Kasumi-1 (cell line): ENCODE measurements around the gene CYTH3.

Experiments used
- DNase-seq, 2 experiments: peaks; one replicate each; lab custom pipeline; 2025; lab: John Stamatoyannopoulos, UW

CYTH3 gene

DNA sequence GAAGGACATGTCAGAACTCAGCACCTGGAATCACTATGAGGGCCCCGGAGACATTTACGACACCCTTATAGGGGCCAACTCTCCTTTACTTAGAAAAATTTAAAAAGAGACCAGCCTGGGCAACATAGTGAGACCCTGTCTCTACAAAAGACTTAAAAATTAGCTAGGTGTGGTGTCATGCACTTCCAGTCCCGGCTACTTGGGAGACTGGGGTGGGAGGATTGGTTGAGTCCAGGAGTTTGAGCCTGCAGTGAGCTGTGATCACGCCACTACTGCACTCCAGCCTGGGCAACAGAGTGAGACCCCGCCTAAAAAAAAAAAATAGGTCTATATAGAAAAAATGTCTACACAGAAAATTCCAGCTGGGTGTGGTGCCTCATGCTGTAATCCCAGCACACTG, 7.5 kb upstream of the CYTH3 start:
- DNase-seq: no peak

DNA sequence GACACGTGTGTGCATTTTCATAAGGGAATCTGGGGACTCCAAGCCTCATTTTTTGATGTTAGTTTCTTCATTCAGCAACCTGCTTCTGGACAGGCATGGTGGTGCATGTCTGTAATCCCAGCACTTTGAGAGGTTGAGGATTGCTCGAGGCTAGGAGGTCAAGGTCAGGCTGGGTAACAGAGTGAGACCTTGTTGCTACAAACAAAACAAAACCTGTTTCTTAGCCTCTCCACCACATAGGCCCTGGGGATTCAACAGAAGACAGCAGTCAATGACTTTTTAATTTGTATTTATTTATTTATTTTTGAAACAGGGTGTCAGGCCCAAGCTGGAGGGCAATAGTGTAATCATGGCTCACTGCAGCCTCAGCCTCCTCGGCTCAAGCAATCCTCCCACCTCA, 6.9 kb upstream of the CYTH3 start:
- DNase-seq: no peak

DNA sequence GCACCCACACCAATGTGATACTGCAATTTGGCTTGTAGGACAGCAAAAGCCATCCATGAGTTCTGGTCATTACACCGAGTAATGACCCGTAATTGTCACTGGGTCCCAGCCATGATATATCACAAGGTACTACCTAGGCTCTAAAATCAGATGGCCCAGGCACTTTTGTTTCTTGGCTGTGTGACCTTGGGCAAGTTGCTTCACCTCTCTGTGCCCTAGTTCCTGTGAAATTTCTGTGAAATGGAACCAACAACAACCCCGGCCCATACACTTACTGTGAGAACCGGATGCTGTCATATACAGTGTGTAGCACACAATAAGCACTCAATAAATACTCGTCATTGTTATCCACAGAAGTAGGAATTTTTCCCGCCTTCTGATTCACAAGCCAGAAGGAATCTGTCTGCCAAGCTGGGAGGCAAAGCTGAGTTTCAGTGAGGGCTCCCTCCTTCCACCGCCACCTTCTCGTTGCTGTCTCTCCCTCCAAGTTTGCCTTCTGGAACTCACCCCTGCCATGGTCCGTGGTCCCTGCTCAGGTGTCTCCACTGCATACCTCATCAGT, 6.4 kb upstream of the CYTH3 start:
- no peak for DNase-seq

GRCh38 chr7:6277476-6277875, 5.1 kb upstream of the CYTH3 start:
- DNase-seq: no peak

GRCh38 chr7:6276911-6277408, 4.5 kb upstream of the CYTH3 start:
- DNase-seq: no peak

GRCh38 chr7:6274743-6275142, 2.3 kb upstream of the CYTH3 start:
- no peak for DNase-seq

DNA sequence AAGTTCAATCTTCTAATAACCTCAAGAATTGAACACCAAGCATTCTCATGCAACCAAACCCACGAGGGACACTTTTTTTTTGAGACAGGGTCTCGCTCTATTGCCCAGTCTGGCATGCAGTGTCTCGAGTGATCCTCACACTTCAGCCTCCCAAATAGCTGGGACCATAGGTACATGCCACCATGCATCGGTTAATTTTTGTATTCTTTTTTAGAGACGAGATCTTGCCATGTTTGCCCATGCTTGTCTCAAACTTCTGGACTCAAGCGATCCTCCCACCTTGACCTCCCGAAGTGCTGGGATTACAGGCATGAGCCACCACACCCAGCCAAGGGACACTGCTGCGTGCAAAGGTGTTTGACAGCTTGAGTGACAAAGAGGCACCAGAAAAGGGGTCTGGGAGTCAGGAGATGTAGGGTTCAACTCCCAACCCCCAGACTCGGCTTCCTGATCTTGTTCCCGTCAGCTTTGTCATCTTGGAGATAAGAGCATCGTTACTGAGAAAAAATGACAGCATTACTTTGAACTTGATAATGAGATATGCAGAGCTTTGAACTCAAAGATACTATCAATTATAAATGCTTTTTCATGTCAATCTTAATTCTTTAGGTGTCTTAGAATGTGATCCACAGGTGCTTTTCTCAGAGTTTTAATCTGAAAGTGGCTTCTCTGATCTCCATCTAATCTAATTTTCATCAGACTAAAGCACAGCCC, 1.6 kb upstream of the CYTH3 start:
- DNase-seq: no peak

- no peak for DNase-seq
Observed at GRCh38 chr7:6273380-6273837, 985 bp upstream of the CYTH3 start.

GRCh38 chr7:6271694-6272440, 557 bp downstream of the CYTH3 start:
- DNase-seq: no peak

GRCh38 chr7:6271060-6271658, 1.3 kb downstream of the CYTH3 start:
- peak; percentile 39 to 60 for DNase-seq

GRCh38 chr7:6269527-6269926, 2.9 kb downstream of the CYTH3 start:
- DNase-seq: no peak

DNA sequence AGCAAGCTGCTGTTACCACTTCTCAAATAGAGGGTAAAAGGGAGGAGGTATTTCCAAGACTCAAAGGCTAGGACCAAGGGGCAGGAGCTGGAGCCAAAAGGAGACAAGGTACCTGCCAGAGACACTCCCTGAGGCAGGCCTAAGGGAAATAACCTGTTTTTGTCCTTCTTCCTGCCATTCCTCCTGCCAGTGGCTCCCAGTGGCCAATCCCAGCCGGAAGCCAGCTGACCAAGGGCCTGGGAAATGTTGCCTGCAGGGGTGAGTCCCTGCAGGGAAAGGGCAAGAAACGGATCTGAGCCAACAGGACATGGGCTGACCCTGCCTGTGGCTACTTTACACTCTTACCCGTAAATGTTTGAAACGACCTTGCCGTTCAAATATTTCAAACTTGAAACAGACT, 3.5 kb downstream of the CYTH3 start:
- DNase-seq: no peak

GRCh38 chr7:6268023-6268900, 4.2 kb downstream of the CYTH3 start:
- no peak for DNase-seq

GRCh38 chr7:6266699-6267098, 5.7 kb downstream of the CYTH3 start:
- DNase-seq: no peak

DNA sequence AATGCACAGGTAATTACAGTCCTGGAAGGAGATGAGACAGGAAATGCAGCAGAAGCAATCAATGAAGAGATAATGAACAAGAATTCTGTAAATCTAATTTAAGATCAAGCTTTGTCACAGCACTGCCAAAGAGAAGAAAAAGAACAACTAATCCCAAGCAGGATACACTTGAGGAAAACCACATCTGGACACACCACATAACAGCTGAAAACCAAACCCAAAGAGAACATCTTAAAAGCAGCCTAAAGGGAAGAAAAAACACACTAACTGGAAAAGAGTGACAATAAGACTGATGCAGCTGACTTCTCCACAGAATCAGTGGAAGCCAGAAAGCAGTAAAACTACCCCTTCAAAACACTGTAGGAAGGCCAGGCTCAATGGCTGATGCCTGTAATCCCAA, 10.2 kb downstream of the CYTH3 start:
- no peak for DNase-seq

DNA sequence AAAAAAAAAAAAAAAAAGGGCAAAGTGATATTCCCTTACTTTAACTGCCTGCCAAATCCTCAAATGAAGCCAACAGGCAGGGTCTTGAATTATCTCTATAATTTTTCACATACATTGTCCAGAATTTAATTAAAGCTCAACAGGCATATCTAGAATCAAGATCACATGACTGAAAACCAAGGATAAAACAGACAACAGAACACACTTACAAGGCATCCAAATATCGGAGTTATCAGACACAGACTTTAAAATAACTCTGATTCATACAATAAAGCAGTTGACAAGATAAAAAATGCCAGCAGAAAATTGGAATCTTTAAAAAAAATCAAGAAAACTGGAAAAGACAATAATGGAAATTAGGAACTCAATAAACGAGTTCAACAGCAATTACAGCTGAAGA, 10.7 kb downstream of the CYTH3 start:
- DNase-seq: no peak

DNA sequence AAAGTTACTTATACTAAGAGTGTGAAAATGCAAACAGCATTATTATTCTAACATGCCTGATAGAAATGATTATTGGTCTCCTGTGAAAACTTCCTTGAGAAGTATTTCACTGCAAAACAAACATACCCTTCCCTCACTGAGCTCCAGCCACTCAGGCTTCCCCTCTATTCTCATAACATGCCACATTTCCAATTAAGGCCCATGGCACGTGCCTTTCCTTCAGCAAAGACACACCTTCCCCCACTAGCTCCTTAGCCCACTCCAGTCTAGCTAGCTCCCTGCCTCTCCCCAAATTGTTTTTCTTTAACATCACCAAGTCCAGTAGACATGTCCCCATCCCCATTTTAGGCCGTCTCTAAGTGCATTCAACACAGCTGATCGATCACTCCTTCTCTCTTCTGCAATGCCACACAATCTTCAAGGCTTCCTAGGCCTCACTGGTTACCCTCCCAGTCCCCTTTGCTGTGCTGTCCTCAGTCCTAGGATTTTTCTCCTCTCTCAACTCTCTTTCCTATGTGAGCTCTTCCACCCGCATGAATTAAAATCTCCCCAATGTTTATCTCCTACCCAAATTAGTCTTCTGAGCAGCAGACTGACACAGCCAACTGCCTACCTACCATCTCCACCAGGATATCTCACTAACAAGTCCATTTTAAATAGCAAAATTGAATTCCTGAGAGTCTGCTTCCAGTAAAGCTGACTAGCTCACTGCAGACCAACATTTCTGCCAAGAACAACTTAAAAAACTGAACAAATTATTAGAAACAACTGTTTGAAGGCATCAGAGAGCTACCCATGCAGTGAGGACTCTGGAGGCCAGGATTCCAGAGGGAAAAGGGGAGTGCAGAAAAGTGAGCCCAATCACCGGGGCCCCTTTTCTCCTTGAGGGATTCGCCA, 11.9 kb downstream of the CYTH3 start:
- DNase-seq: no peak

DNA sequence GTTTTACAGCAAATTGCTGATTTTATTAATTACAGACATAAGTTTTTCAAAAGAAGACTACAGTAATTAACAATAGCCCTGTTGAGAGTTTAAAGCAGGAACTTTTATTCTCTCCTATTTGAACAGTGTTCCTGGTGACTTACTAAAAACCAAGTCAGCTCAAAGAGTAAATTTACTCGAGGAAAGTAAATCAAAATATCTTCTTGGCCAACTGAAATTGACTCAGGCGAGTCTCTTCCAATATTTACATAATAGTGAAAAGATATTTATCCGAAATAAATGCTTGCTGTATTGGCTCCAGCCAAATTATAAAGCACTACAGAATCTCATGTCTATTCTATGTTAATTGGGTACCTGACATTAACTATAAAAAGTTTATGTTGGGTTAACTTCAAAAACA, 13.2 kb downstream of the CYTH3 start:
- DNase-seq: no peak

GRCh38 chr7:6258440-6259182, 13.8 kb downstream of the CYTH3 start:
- no peak for DNase-seq

DNA sequence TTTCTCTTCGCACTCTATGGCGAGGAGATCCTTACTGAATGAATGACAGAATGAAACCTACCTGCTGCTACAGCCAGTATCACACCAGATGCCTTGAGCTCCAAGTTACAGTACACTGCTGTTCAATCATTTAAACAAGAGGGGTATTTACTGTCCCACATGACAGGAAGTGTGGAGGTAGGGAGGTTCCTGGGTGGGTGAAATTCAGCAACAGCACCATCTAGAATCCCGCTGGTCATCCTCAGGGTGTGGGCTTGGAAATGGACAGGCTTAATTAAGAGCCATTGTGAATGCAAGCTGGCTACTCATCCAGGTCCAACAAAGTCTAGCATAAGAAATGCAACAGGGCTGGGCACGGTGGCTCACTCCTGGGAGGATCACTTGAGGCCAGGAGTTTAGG, 14.7 kb downstream of the CYTH3 start:
- DNase-seq: no peak
